Liver (tissue), 3 donors: Measurements from ENCODE around the gene SUSD4.

Experiments used
- ATF3 ChIP-seq: IDR thresholded peaks from 2 replicates; pipeline ENCODE4 v1.6.1; 2016; ENCODE audit warnings: antibody characterized with exemption
- CTCF ChIP-seq: fragments of 150-350 bp; IDR thresholded peaks from 2 replicates; pipeline ENCODE4 v1.5.1; 2017; ENCODE audit warnings: improper control_type of control experiment, low read depth, low read length; ENCODE audit not compliant: missing input control
- EGR1 ChIP-seq, 2 donors: IDR thresholded peaks; 2 replicates each; pipeline ENCODE4 v1.6.1; 2016 to 2018; ENCODE audit warnings: antibody characterized with exemption in 2 of 2, low read depth in 2 of 2
- GABPA ChIP-seq, 2 donors: IDR thresholded peaks in 1 of 2; conservative IDR thresholded peaks in 1 of 2; 2 replicates each; pipeline ENCODE4 v1.6.1; 2016; ENCODE audit warnings: antibody characterized with exemption in 2 of 2, mild to moderate bottlenecking in 1 of 2, moderate library complexity in 1 of 2
- HNF4G ChIP-seq: IDR thresholded peaks from 2 replicates; pipeline ENCODE4 v1.6.1; 2016; ENCODE audit warnings: antibody characterized with exemption
- MAX ChIP-seq: IDR thresholded peaks from 2 replicates; pipeline ENCODE4 v1.6.1; 2016; ENCODE audit warnings: antibody characterized with exemption
- RAD21 ChIP-seq, 2 donors: IDR thresholded peaks; 2 replicates each; pipeline ENCODE4 v1.6.1; 2016; ENCODE audit warnings: antibody characterized with exemption in 2 of 2, mild to moderate bottlenecking in 2 of 2
- RXRA ChIP-seq, 2 donors: IDR thresholded peaks; 2 replicates each; pipeline ENCODE4 v1.6.1; 2017 to 2018; ENCODE audit warnings: antibody characterized with exemption in 2 of 2, mild to moderate bottlenecking in 1 of 2
- TAF1 ChIP-seq: conservative IDR thresholded peaks from 2 replicates; pipeline ENCODE4 v1.6.1; 2016; ENCODE audit warnings: antibody characterized with exemption, mild to moderate bottlenecking
- donor health status: healthy.
- donor health status: healthy.

GRCh38 chr1:223235091-223235490 lies 128.9 kb downstream of the SUSD4 start:
- TF ChIP-seq CTCF (no peak), TAF1 (no peak), RXRA (IDR thresholded peaks at IDR 0.05) (no peak), MAX (no peak), GABPA (IDR thresholded peaks at IDR 0.05 in 1 of 2, conservative IDR thresholded peaks at IDR 0.05 in 1 of 2) (no peak), RAD21 (IDR thresholded peaks at IDR 0.05) (no peak), HNF4G (no peak), EGR1 (IDR thresholded peaks at IDR 0.05; ENCODE audit: low read depth in 2 of 2) (no peak), ATF3 (no peak)
